Stomach smooth muscle (tissue), 2 donors: ENCODE measurements around the gene KISS1R.
"Not testable (repeated sequence)": the region's sequence is repeated elsewhere in the genome, so short reads cannot be mapped to it uniquely, and the experiment has no call there.

Source experiments
- H3K27ac ChIP-seq: one replicate; pipeline ENCODE4 v1.7.0; 2013; ENCODE audit warnings: mild to moderate bottlenecking, low read length, inconsistent platforms
- H3K27me3 ChIP-seq, 2 donors: one replicate each; pipeline ENCODE4 v1.7.0; 2013; ENCODE audit warnings: low read length in 2 of 2; ENCODE audit not compliant: insufficient read depth in 2 of 2, control insufficient read depth in 1 of 2
- H3K36me3 ChIP-seq, 2 donors: one replicate each; pipeline ENCODE4 v1.7.0; 2013; ENCODE audit warnings: low read length in 2 of 2; ENCODE audit not compliant: control insufficient read depth in 2 of 2, insufficient read depth in 2 of 2
- H3K4me1 ChIP-seq: one replicate; pipeline ENCODE4 v1.7.0; 2013; ENCODE audit warnings: low read length; ENCODE audit not compliant: control insufficient read depth, insufficient read depth
- H3K4me3 ChIP-seq, 2 donors: one replicate each; pipeline ENCODE4 v1.7.0; 2013; ENCODE audit warnings: low read length in 2 of 2
- H3K9ac ChIP-seq, 2 donors: one replicate each; pipeline ENCODE4 v1.7.0; 2013; ENCODE audit warnings: low read length in 2 of 2, mild to moderate bottlenecking in 1 of 2
- H3K9me3 ChIP-seq, 2 donors: one replicate each; pipeline ENCODE4 v1.7.0; 2013; ENCODE audit warnings: low read length in 2 of 2; ENCODE audit not compliant: control insufficient read depth in 2 of 2
- donor health status: healthy.
- donor health status: Pancreatic carcinoma.

Gene KISS1R

DNA sequence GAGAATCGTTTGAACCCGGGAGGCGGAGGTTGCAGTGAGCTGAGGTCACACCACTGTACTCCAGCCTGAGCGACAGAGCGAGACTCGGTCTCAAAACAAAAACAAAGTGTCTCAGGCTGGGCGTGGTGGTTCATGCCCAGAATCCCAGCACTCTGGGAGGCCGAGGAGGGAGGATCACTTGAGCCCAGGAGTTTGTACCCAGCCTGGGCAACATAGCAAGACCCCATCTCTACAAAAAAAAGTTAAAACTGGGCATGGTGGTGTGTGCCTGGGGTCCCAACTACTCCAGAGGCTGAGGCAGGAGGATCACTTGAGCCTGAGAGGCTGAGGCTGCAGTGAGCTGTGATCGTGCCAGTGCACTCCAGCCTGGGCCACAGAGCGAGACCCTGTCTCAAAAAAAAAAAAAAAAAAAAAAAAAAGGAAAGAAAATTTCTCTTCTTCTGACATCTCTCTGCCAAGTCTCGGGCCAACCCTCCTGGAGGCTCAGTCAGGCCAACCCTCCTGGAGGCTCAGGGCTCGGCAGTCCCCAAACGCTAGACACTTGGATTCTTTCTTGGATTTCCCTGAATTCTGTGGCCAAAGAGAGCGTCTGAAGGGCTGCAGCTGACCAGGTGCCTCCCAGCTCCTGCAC is 35.0 kb downstream of the KISS1R start:
- no peak overlapping the region for H3K27ac ChIP-seq
- H3K27me3 ChIP-seq = no peaks in the 10 kb centered on the region
- peaks cover 4% of the 10 kb centered on the region for H3K4me1 ChIP-seq
- no peak overlapping the region for H3K4me3 ChIP-seq
- H3K9ac ChIP-seq = no peak overlapping the region
- H3K9me3 ChIP-seq = no peaks in the 10 kb centered on the region
- no peaks in the 10 kb centered on the region for H3K36me3 ChIP-seq

DNA sequence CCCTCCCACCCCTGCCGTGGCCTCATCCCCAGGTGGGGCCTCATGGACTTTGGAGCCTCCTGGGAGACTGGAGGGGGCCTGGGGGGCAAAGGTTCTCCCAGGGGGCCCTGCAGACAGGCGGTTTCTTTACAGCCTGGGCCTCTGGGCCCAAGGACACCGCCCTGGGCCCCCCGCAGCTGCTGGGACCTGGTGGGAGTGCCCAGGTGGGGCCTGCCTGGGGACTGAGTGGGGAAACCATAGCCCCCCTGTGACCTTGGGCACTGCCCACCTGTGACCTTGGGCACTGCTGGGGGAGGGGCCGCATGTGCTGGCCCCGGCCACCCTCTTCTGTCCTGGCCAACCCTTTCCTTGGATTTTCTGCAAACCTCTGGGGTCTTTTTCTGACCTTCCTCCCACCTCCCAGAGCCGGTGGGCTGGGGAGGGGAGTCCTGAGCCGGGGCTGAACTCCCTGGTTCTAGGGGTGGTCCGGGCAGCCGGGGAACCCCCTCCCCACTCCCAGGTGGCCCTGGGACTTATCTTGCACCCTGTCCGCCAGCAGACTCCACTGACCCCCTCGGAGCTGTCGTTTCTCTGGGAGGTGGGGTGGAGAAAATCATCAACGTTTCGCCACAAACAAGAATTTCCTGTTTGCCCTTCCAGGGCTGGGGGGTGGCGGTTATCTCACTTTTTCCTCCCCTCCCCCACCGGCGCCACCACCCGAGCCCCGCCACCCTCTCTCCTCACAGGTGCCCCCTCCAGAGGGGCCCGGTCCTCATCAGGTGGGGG is 35.7 kb downstream of the KISS1R start:
- no peak overlapping the region for H3K4me3 ChIP-seq
- H3K4me1 ChIP-seq = peaks cover 4% of the 10 kb centered on the region
- H3K27ac ChIP-seq = no peak overlapping the region
- H3K27me3 ChIP-seq = no peaks in the 10 kb centered on the region
- H3K9ac ChIP-seq = no peak overlapping the region
- H3K9me3 ChIP-seq = no peaks in the 10 kb centered on the region
- no peaks in the 10 kb centered on the region for H3K36me3 ChIP-seq

DNA sequence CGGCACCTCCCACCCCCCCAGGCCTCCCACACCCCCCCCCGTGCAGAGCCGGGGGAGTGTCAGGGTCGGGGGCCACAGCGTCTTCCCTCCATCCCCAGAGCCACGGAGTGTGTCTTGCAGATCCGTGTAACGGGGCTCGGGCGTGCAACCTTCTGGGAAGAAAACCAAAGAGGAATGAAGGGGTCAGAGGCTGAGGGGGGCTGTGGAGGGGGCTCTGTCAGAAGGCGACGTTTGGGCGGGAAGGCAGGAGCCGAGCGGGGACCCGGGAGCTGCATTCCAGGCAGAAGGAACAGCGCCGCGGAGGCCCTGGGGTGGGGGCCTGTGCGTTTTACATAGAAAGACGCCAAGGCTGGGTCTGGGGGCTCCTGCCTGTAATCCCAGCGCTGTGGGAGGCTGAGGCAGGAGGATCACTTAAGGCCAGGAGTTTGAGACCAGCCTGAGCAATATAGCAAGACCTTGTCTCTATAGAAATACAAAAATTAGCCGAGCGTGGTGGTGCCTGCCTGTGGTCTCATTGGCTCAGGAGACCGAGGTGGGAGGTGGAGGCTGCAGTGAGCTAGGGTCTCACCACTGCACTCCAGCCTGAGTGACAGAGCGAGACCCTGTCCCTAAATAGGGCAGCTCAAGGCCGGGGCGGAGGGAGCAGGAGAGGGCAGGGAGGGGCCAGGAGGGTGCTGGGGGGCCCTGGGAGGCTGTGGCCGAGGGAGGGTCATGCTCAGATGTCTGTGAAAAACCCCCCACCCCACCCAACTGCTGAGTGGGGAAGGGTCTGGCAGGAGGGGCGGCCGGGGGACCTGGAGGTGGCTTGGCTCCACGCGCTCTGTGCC is 36.5 kb downstream of the KISS1R start:
- H3K4me3 ChIP-seq = no peak overlapping the region
- no peaks in the 10 kb centered on the region for H3K36me3 ChIP-seq
- no peak overlapping the region for H3K9ac ChIP-seq
- no peaks in the 10 kb centered on the region for H3K9me3 ChIP-seq
- H3K4me1 ChIP-seq = peaks cover 4% of the 10 kb centered on the region
- H3K27ac ChIP-seq = no peak overlapping the region
- H3K27me3 ChIP-seq = no peaks in the 10 kb centered on the region

DNA sequence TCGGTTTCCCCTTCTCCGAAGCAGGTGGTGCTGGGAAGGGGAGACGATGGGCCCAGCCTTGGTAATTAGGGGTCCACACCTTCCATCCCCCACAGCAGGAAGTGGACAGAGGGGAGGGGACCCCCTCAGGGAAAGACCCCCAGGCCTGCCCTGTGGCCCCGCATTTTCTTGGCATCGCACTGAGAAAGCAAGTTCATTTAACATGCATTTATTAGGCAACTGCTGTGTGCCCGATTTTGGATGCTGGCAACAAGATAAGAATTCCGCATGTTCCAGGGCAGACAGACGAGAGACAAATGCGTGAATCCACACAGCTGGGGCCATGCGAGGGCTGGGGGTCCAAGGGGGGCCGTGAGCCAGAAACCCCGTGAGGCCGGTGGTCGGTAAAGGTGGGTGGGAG is 37.1 kb downstream of the KISS1R start:
- Histone ChIP-seq H3K36me3 (no peaks in the 10 kb centered on the region), H3K27ac (no peak overlapping the region), H3K27me3 (no peaks in the 10 kb centered on the region), H3K4me3 (no peak overlapping the region), H3K9ac (no peak overlapping the region), H3K9me3 (no peaks in the 10 kb centered on the region), H3K4me1 (peaks cover 4% of the 10 kb centered on the region)

DNA sequence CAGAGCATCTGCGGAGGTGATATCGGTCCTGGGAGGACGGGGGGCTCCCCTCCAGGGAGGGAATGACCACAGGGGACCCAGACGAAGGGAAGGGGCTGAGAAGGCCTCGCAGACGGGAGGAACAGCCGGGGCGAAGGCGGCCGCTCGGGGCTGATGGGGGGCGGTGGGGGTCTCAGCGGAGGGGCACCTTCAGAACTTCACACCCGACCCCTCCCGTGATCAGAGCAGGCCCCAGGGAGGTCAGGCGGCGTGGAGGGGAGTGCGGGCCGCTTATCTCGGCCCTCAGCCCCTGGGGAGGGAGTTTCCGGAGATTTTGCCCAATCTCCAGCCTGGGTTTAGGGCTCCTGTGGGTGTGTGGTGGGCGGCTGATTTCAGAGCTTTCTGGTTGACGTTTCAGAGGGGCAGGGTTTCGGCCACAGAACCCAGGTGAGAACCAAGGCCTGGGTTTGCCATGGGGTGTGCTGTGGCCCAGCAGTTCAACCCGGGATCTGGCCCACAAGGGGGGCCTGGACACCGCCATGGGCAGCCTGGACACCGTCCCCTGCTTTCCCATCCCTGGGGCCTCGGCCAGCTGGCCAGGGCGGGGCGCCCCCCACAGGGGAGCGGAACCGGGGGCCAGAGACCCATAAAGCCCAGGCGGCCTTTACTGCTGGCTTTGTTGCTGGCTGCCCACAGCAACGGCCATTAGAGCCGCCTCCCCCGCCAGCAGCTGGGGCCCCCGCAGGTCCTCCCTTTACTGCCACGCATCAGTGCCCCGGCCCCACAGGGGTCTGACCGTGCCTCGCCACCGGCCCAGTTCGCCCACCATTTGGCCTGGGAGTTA is 37.8 kb downstream of the KISS1R start:
- H3K27me3 ChIP-seq = no peaks in the 10 kb centered on the region
- no peak overlapping the region for H3K9ac ChIP-seq
- H3K4me3 ChIP-seq = no peak overlapping the region
- H3K9me3 ChIP-seq = no peaks in the 10 kb centered on the region
- peaks cover 4% of the 10 kb centered on the region for H3K4me1 ChIP-seq
- no peak overlapping the region for H3K27ac ChIP-seq
- no peaks in the 10 kb centered on the region for H3K36me3 ChIP-seq

DNA sequence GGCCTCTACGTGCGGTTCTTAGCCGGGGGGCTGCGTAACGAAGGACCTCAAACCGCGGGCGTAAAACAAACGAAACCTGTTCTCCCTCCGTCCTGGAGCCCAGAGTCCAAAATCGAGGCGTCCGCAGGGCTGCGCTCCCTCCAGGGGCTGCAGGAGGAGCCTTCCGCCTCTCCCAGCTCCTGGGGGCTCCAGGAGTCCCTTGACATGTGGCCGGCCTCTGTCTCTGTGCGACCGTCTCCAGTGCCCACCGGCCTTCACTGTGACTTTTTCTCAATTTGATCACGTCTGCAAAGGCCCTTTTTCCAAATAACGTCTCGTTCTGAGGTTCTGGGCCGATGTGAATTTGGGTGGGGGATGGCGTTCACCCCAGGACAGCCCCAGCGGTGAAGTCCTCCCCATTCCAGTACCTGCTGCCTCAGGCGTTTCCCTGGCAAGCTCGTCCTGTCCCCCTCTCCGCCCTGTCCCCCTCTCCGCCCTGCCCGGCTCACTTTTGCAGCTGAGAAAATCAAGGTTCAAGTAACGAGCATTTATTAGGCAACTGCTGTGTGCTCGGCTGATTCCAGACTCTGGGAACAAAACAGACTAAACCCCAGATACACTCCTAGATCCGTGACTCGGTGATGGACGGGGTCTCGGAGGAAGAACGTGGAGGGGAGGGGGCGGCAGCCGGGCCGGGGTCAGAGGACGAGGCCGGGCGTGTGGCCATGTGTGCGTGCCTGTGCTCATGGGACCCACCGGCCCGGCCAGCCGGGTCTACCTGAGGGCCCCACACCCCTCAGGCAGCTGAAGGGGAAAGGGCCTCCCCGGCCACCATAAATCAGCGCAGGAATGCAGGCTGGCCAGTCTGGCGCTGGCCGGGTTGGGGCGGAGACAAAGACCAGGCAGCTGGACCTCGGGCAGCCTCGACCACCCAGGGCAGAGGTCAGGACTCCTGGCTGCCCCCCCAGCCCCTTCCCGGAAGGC is 39.0 kb downstream of the KISS1R start:
- Histone ChIP-seq H3K27ac (no peak overlapping the region), H3K27me3 (no peaks in the 10 kb centered on the region), H3K4me1 (peaks cover 4% of the 10 kb centered on the region), H3K36me3 (peaks cover 0 to 2% of the 10 kb centered on the region in 2 donors), H3K4me3 (no peak overlapping the region), H3K9me3 (no peaks in the 10 kb centered on the region), H3K9ac (no peak overlapping the region)

DNA sequence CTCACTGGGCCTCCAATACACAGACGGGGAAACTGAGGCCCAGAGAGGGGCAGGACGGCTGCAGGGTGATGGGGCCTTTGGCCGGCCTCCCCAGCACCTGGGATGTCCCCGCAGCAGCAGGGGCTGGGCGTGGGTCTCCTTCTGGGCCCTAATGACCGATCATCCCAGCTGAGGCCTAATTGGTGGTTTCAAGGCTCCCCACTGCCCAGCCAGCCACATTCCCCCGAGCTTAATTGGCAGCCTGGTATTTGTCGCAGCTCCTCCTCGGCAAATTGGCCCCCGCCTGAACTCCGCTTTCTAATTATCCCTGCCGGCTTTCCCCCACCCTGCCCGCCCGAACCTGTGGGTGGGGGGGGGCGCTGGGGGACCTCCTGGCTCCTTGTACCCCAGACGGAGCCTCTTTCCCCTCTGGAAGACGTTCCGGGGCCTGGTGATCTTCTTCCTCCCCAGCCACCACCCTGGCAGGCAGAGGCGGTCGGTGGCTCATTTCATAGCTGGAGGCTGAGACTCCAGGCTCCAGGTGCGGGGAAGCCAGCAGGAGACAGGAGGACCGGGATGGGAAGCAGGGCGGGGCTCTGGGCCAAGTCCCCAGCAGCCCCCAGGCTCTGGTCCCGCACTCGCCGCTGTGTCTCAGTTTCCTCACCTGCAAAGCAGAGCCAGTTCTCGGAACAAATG is 39.8 kb downstream of the KISS1R start:
- Histone ChIP-seq H3K4me1 (peaks cover 4% of the 10 kb centered on the region), H3K9ac (no peak overlapping the region), H3K4me3 (no peak overlapping the region), H3K27me3 (no peaks in the 10 kb centered on the region), H3K36me3 (peaks cover 0 to 2% of the 10 kb centered on the region in 2 donors), H3K9me3 (no peaks in the 10 kb centered on the region), H3K27ac (no peak overlapping the region)

DNA sequence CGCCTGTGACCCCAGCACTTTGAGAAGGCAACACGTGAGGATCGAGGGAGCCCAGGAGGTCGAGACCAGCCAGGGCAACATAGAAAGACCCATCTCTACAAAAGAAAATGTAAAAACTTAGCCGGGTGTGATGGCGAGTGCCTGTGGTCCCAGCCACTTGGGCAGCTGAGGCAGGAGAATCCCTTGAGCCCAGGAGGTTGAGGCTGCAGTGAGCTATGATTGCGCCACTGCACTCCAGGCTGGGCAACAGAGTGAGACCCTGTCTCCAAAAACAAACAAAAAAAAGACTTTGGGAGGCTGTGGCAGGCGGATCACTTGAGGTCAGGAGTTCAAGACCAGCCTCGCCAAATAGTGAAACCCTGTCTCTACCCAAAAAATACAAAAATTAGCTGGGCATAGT is 40.4 kb downstream of the KISS1R start:
- not testable (repeated sequence) for H3K27me3 ChIP-seq, H3K4me3 ChIP-seq, H3K4me1 ChIP-seq, H3K27ac ChIP-seq, H3K9me3 ChIP-seq, H3K36me3 ChIP-seq, H3K9ac ChIP-seq

DNA sequence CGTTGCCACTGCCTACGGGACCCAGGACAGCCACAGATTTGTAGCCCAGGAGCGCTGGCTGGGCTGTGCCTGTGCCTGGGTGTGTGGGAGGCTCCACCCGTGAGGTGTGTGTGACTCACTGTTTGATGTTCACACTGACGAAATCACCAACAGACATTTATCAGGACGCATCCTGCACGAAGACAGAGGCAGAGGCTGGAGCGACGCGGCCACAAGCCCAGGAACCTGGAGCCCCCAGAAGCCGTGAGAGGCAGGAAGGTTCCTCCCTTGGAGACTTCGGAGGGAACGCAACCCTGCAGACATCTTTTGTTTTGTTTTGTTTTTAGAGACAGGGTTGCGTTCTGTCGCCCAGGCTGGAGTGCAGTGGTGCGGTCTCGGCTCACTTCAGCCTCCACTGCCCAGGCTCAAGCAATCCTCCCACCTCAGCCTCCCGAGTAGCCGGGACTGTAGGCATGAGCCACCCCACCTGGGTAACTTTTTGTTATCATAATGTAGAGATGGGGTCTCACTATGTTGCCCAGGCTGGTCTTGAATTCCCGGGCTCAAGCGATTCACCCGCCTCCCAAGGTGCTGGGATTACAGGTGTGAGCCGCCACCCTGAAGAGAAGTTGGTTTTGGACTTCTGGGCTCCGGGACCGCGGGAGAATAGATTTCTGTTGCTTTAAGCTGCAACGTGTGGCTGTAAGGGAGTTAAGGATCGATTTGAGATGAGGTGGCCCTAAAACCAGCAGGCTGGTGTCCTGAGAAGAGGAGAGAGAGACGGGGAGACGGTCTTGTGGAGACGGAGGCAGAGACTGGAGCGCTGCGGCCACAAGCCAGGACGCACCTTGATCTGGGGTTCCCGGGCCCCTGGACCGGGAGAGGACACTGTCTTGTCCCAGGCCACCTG is 42.1 kb downstream of the KISS1R start:
- no peak overlapping the region for H3K27ac ChIP-seq
- H3K4me3 ChIP-seq = no peak overlapping the region
- H3K9ac ChIP-seq = no peak overlapping the region
- H3K27me3 ChIP-seq = no peaks in the 10 kb centered on the region
- peaks cover 0 to 2% of the 10 kb centered on the region in 2 donors for H3K36me3 ChIP-seq
- no peaks in the 10 kb centered on the region for H3K9me3 ChIP-seq
- no peaks in the 10 kb centered on the region for H3K4me1 ChIP-seq
